Loucy (cell line): ENCODE data around the gene MRPL12.

Source experiments
- EZH2phosphoT487 ChIP-seq: fragments of 200-600 bp; IDR thresholded peaks from 2 replicates; pipeline ENCODE4 v1.6.1; 2018; ENCODE audit warnings: antibody characterized with exemption, mild to moderate bottlenecking, moderate library complexity, borderline replicate concordance
- TF ChIP-seq, protein P1 (sequence below): fragments of 200-600 bp; sonication (generic); conservative IDR thresholded peaks from 2 replicates; pipeline ENCODE4 v1.5.1; 2014; ENCODE audit warnings: mild to moderate bottlenecking, antibody characterized with exemption, low read length

DNA sequence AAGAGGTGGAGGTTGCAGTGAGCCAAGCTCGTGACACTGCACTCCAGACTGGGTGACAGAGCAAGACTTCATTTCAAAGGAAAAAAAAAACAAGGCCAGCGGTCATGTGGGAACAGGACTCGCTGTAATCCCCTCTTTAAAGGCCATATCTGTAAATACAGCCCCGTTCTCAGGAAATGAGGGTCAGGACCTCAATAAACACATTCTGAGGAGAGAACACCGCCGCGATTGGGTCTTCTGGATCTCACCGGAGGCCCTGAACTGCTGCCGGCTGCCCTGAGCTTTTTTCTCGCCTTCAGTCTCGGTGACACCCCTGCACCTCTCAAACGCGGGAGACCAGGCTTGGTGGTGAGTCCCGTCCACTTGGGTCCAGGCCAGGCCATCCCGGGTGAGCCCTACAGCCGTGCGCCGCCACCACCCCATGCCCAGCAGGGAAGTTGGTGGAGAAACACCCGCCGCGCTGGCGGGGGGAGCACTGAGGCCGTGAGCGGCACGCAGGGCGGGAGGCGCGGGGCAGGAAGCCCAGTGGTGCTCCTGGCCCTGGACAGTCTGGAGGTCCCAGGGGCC lies 37.3 kb downstream of the MRPL12 start:
- TF ChIP-seq, protein P1, sequence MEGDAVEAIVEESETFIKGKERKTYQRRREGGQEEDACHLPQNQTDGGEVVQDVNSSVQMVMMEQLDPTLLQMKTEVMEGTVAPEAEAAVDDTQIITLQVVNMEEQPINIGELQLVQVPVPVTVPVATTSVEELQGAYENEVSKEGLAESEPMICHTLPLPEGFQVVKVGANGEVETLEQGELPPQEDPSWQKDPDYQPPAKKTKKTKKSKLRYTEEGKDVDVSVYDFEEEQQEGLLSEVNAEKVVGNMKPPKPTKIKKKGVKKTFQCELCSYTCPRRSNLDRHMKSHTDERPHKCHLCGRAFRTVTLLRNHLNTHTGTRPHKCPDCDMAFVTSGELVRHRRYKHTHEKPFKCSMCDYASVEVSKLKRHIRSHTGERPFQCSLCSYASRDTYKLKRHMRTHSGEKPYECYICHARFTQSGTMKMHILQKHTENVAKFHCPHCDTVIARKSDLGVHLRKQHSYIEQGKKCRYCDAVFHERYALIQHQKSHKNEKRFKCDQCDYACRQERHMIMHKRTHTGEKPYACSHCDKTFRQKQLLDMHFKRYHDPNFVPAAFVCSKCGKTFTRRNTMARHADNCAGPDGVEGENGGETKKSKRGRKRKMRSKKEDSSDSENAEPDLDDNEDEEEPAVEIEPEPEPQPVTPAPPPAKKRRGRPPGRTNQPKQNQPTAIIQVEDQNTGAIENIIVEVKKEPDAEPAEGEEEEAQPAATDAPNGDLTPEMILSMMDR, result no peak
- no peak for TF ChIP-seq EZH2phosphoT487
